ENCODE results near the gene GTF2H3. TPM values are rescaled to one million over a fixed set of nuclear protein-coding genes. Genes with fewer than 3 reads are reported as not detected.

The GTF2H3 gene
- total and polyA plus RNA-seq, 2 donors (not counting 1 experiment from before 2014, with no cell fraction given), result 10.5 to 24.2 TPM

DNA sequence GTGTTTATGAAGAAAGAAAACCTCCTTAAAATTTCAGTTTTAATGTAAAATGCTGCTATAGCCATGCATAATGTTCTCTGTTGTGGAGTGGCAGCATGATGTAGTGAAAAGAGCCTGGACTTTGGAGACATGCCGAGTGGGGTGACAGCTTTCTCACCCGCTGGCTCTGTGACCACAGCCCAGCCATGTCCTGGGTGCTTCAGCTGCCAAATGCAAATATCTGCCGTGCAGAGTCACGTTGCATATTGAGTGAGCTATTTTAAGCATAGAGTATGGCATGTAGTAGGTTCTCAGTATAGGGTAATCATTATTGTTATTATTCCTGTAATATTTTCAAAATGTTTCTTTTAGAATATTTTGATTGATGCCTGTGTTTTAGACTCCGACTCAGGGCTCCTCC is 21.8 kb downstream of the GTF2H3 start:
- H3K4me3 ChIP-seq (ENCODE audit: control extremely low read depth in 1 of 5, extremely low read depth in 1 of 5, insufficient read depth in 1 of 5, low read depth in 2 of 5, low read length in 4 of 5), result no peak overlapping the region
- TF ChIP-seq EZH2 (IDR thresholded peaks at IDR 0.05; ENCODE audit: borderline replicate concordance, insufficient read depth, low read depth, low read length, poor library complexity, severe bottlenecking), result no peak
- TF ChIP-seq, protein P1, sequence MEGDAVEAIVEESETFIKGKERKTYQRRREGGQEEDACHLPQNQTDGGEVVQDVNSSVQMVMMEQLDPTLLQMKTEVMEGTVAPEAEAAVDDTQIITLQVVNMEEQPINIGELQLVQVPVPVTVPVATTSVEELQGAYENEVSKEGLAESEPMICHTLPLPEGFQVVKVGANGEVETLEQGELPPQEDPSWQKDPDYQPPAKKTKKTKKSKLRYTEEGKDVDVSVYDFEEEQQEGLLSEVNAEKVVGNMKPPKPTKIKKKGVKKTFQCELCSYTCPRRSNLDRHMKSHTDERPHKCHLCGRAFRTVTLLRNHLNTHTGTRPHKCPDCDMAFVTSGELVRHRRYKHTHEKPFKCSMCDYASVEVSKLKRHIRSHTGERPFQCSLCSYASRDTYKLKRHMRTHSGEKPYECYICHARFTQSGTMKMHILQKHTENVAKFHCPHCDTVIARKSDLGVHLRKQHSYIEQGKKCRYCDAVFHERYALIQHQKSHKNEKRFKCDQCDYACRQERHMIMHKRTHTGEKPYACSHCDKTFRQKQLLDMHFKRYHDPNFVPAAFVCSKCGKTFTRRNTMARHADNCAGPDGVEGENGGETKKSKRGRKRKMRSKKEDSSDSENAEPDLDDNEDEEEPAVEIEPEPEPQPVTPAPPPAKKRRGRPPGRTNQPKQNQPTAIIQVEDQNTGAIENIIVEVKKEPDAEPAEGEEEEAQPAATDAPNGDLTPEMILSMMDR (IDR thresholded peaks at IDR 0.05), result no peak
- Mint-ChIP-seq H3K27me3 (no peaks in the 10 kb centered on the region), H3K4me1 (peaks cover 39% of the 10 kb centered on the region), H3K9me3 (ENCODE audit: insufficient read depth) (no peaks in the 10 kb centered on the region), H3K27ac (peak overlapping the region; percentile 70), H3K4me3 (no peak overlapping the region)
- intact Hi-C loops (cut with micrococcal nuclease), result no loop called here
- no peaks in the 10 kb centered on the region for H4K20me1 ChIP-seq (ENCODE audit: control insufficient read depth, insufficient read depth, low read length, poor library complexity, severe bottlenecking)
- H2AFZ ChIP-seq (ENCODE audit: insufficient read depth, low read depth, low read length, poor library complexity, severe bottlenecking), result no peak overlapping the region
- ChIA-PET CTCF (interaction anchor here (0.9 to 1.2 kb wide), 2 partner anchors 106 to 329 kb away, joined by 3 read pairs; no protein-coding TSS in a partner anchor), POLR2A (no interaction called here)
- no peak overlapping the region for H3K9ac ChIP-seq (ENCODE audit: low read length)
- ATAC-seq (ENCODE audit: low read depth) (peak; percentile 45), DNase-seq (peak; percentile 21)
- H3K4me1 ChIP-seq (ENCODE audit: control insufficient read depth in 2 of 2, insufficient read depth in 2 of 2, low read length in 2 of 2), result peaks cover 4 to 20% of the 10 kb centered on the region in 2 donors
- H3K79me2 ChIP-seq (ENCODE audit: control insufficient read depth, insufficient read depth, low read length), result no peaks in the 10 kb centered on the region
- no peaks in the 10 kb centered on the region for H3K27me3 ChIP-seq (replicated peaks in 1 of 4; ENCODE audit: control extremely low read depth in 1 of 4, control insufficient read depth in 3 of 4, insufficient read depth in 4 of 4, low read length in 3 of 4)
- no peak overlapping the region for H3K27ac ChIP-seq (ENCODE audit: low read length in 2 of 2)
- H3K4me2 ChIP-seq (replicated peaks; ENCODE audit: low read depth, low read length, poor library complexity, severe bottlenecking), result no peak overlapping the region
- peaks cover 5 to 37% of the 10 kb centered on the region in 2 experiments for H3K36me3 ChIP-seq (replicated peaks in 1 of 2; ENCODE audit: control extremely low read depth in 1 of 2, control insufficient read depth in 1 of 2, extremely low read depth in 1 of 2, insufficient read depth in 2 of 2, low read length in 1 of 2)
- 68% methylated on average over 2 of the region's 5 CpGs for WGBS (ENCODE audit: insufficient coverage)
- H3K9me3 ChIP-seq (ENCODE audit: control extremely low read depth in 1 of 3, control insufficient read depth in 2 of 3, insufficient read depth in 1 of 3, low read length in 2 of 3), result no peaks in the 10 kb centered on the region

DNA sequence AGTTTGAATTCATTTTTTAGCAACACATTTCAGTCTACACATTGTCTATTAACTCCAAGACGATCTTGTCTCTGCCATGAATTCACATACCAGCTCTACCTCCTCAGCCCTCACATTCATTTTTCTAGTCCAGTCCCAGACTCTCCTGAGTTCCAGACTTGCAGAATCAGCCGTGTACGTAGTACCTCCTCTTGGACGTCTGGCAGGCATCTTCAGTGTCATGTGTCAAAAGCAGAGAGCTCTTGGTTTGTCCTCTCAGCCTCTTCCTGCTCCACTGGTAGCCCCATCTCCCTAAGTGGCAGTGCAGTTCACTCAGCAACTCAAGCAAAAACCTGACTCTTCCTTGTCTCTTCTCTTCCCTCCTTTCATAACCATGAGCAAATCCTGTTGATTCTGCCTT is 22.8 kb downstream of the GTF2H3 start:
- H3K27ac Mint-ChIP-seq, result no peak overlapping the region
- POLR2A ChIA-PET, result interaction anchor here (0.6 kb wide), 1 partner anchor 882 kb away, joined by 4 read pairs; the partner anchor contains the start of gene CCDC62
- ATAC-seq (ENCODE audit: low read depth), result no peak

More for the DNA sequence above, 22.8 kb downstream of the GTF2H3 start:
- CTCF ChIA-PET, result interaction anchor here (0.6 to 1.2 kb wide), 3 partner anchors 105 to 1332 kb away, joined by 3 read pairs; no protein-coding TSS in a partner anchor
- intact Hi-C loops (cut with micrococcal nuclease), result no loop called here
- no peaks in the 10 kb centered on the region for H4K20me1 ChIP-seq (ENCODE audit: control insufficient read depth, insufficient read depth, low read length, poor library complexity, severe bottlenecking)
- no peaks in the 10 kb centered on the region for H3K27me3 ChIP-seq (replicated peaks in 1 of 4; ENCODE audit: control extremely low read depth in 1 of 4, control insufficient read depth in 3 of 4, insufficient read depth in 4 of 4, low read length in 3 of 4)
- H3K36me3 ChIP-seq (replicated peaks in 1 of 2; ENCODE audit: control extremely low read depth in 1 of 2, control insufficient read depth in 1 of 2, extremely low read depth in 1 of 2, insufficient read depth in 2 of 2, low read length in 1 of 2), result peaks cover 5 to 28% of the 10 kb centered on the region in 2 experiments
- H3K27ac ChIP-seq (ENCODE audit: low read length in 2 of 2), result no peak overlapping the region
- peaks cover 4 to 20% of the 10 kb centered on the region in 2 donors for H3K4me1 ChIP-seq (ENCODE audit: control insufficient read depth in 2 of 2, insufficient read depth in 2 of 2, low read length in 2 of 2)
- H3K79me2 ChIP-seq (ENCODE audit: control insufficient read depth, insufficient read depth, low read length), result no peaks in the 10 kb centered on the region
- no peak overlapping the region for H2AFZ ChIP-seq (ENCODE audit: insufficient read depth, low read depth, low read length, poor library complexity, severe bottlenecking)
- H3K9me3 ChIP-seq (ENCODE audit: control extremely low read depth in 1 of 3, control insufficient read depth in 2 of 3, insufficient read depth in 1 of 3, low read length in 2 of 3), result no peaks in the 10 kb centered on the region
- Mint-ChIP-seq H3K27me3 (no peaks in the 10 kb centered on the region), H3K4me1 (peaks cover 39% of the 10 kb centered on the region), H3K9me3 (ENCODE audit: insufficient read depth) (no peaks in the 10 kb centered on the region), H3K4me3 (no peak overlapping the region)
- WGBS (ENCODE audit: insufficient coverage), result 92% methylated on average over 4 of the region's 4 CpGs
- TF ChIP-seq, protein P1 (IDR thresholded peaks at IDR 0.05), result no peak
- no peak for TF ChIP-seq EZH2 (IDR thresholded peaks at IDR 0.05; ENCODE audit: borderline replicate concordance, insufficient read depth, low read depth, low read length, poor library complexity, severe bottlenecking)
- no peak overlapping the region for H3K4me3 ChIP-seq (ENCODE audit: control extremely low read depth in 1 of 5, extremely low read depth in 1 of 5, insufficient read depth in 1 of 5, low read depth in 2 of 5, low read length in 4 of 5)
- H3K4me2 ChIP-seq (replicated peaks; ENCODE audit: low read depth, low read length, poor library complexity, severe bottlenecking), result no peak overlapping the region
- no peak overlapping the region for H3K9ac ChIP-seq (ENCODE audit: low read length)
- no peak for DNase-seq
